Measurements from ENCODE around the gene LTBP1.

DNA sequence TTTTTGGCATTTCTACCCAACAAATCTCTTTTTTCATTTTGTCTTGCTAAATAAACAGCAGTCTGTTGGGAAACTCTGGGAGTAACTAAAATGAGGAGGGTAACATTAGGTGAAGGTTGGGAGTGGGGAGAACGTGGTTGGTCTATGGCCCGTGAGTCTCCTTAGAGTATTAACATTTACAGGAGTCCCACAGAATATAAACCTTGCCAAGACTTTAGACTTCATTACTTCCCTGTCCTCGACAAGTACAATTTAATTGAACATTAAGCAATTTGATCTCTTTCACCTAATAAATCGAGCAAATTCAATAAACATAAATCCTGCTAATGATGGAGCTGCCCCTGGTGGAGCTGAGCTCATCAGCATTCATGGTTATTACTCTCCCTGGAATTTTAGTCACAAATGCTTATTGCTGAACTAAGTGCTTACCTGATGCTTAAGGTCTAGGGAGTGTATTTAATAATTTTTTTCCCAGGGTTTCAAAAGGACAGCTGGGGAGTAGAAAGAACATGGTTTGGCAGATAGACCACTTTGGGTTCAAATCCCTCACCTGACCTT, 434.6 kb downstream of the LTBP1 start:
- TF ChIP-seq, protein P1, sequence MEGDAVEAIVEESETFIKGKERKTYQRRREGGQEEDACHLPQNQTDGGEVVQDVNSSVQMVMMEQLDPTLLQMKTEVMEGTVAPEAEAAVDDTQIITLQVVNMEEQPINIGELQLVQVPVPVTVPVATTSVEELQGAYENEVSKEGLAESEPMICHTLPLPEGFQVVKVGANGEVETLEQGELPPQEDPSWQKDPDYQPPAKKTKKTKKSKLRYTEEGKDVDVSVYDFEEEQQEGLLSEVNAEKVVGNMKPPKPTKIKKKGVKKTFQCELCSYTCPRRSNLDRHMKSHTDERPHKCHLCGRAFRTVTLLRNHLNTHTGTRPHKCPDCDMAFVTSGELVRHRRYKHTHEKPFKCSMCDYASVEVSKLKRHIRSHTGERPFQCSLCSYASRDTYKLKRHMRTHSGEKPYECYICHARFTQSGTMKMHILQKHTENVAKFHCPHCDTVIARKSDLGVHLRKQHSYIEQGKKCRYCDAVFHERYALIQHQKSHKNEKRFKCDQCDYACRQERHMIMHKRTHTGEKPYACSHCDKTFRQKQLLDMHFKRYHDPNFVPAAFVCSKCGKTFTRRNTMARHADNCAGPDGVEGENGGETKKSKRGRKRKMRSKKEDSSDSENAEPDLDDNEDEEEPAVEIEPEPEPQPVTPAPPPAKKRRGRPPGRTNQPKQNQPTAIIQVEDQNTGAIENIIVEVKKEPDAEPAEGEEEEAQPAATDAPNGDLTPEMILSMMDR (IDR thresholded peaks at IDR 0.05; ENCODE audit: insufficient read depth, low read length) = no peak
- TF ChIP-seq GABPA (IDR thresholded peaks at IDR 0.05; ENCODE audit: low read depth) (no peak), POLR2AphosphoS5 (IDR thresholded peaks at IDR 0.05; ENCODE audit: low read depth) (no peak), SPI1 (IDR thresholded peaks at IDR 0.05; ENCODE audit: borderline replicate concordance, low read depth) (no peak)
- TF ChIP-seq, protein P2, sequence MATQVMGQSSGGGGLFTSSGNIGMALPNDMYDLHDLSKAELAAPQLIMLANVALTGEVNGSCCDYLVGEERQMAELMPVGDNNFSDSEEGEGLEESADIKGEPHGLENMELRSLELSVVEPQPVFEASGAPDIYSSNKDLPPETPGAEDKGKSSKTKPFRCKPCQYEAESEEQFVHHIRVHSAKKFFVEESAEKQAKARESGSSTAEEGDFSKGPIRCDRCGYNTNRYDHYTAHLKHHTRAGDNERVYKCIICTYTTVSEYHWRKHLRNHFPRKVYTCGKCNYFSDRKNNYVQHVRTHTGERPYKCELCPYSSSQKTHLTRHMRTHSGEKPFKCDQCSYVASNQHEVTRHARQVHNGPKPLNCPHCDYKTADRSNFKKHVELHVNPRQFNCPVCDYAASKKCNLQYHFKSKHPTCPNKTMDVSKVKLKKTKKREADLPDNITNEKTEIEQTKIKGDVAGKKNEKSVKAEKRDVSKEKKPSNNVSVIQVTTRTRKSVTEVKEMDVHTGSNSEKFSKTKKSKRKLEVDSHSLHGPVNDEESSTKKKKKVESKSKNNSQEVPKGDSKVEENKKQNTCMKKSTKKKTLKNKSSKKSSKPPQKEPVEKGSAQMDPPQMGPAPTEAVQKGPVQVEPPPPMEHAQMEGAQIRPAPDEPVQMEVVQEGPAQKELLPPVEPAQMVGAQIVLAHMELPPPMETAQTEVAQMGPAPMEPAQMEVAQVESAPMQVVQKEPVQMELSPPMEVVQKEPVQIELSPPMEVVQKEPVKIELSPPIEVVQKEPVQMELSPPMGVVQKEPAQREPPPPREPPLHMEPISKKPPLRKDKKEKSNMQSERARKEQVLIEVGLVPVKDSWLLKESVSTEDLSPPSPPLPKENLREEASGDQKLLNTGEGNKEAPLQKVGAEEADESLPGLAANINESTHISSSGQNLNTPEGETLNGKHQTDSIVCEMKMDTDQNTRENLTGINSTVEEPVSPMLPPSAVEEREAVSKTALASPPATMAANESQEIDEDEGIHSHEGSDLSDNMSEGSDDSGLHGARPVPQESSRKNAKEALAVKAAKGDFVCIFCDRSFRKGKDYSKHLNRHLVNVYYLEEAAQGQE (IDR thresholded peaks at IDR 0.05; ENCODE audit: insufficient replicate concordance, low read depth) = no peak

Data from HL-60 (cell line).